Skeletal muscle satellite cell (primary cell): ENCODE measurements around the gene RNFT2.

ENCODE experiments used
- H3K27me3 ChIP-seq: 2 replicates; pipeline ENCODE4 v1.7.0; 2013; ENCODE audit warnings: low read length; ENCODE audit not compliant: control insufficient read depth, insufficient read depth
- H3K36me3 ChIP-seq: 2 replicates; pipeline ENCODE4 v1.7.0; 2013; ENCODE audit warnings: mild to moderate bottlenecking, control low read depth, low read length; ENCODE audit not compliant: insufficient read depth
- H3K4me1 ChIP-seq: 2 replicates; pipeline ENCODE4 v1.7.0; 2013; ENCODE audit warnings: low read length; ENCODE audit not compliant: control insufficient read depth, insufficient read depth
- H3K4me2 ChIP-seq: 2 replicates; pipeline ENCODE4 v1.7.0; 2013; ENCODE audit warnings: mild to moderate bottlenecking, low read length
- H3K4me3 ChIP-seq: 2 replicates; pipeline ENCODE4 v1.7.0; 2013; ENCODE audit warnings: low read length
- H3K9ac ChIP-seq: 2 replicates; pipeline ENCODE4 v1.7.0; 2013; ENCODE audit warnings: mild to moderate bottlenecking, low read depth, low read length, moderate library complexity
- H3K9me3 ChIP-seq: replicated peaks from 2 replicates; pipeline ENCODE4 v1.7.0; 2013; ENCODE audit warnings: mild to moderate bottlenecking, control low read depth, low read length

RNFT2 gene

GRCh38 chr12:116697716-116698115 is 40.4 kb upstream of the RNFT2 start:
- H3K9ac ChIP-seq = no peak overlapping the region
- no peaks in the 10 kb centered on the region for H3K9me3 ChIP-seq
- no peaks in the 10 kb centered on the region for H3K36me3 ChIP-seq
- H3K4me3 ChIP-seq = no peak overlapping the region
- peaks cover 53% of the 10 kb centered on the region for H3K27me3 ChIP-seq
- H3K4me1 ChIP-seq = peaks cover 5% of the 10 kb centered on the region
- no peak overlapping the region for H3K4me2 ChIP-seq

- Histone ChIP-seq H3K4me2 (no peak overlapping the region), H3K4me3 (no peak overlapping the region), H3K27me3 (peaks cover 49% of the 10 kb centered on the region), H3K9me3 (no peaks in the 10 kb centered on the region), H3K9ac (no peak overlapping the region), H3K36me3 (no peaks in the 10 kb centered on the region), H3K4me1 (peaks cover 5% of the 10 kb centered on the region)
These were observed 40.0 kb upstream of the RNFT2 start for GRCh38 chr12:116698116-116698515.

- Histone ChIP-seq H3K9ac (no peak overlapping the region), H3K9me3 (no peaks in the 10 kb centered on the region), H3K4me2 (no peak overlapping the region), H3K4me1 (peaks cover under 1% of the 10 kb centered on the region), H3K36me3 (no peaks in the 10 kb centered on the region), H3K4me3 (no peak overlapping the region), H3K27me3 (peaks cover 44% of the 10 kb centered on the region)
These were observed 39.5 kb upstream of the RNFT2 start for GRCh38 chr12:116698554-116699075.

GRCh38 chr12:116700066-116700465 is 38.0 kb upstream of the RNFT2 start:
- Histone ChIP-seq H3K9ac (no peak overlapping the region), H3K27me3 (peaks cover 30% of the 10 kb centered on the region), H3K4me2 (no peak overlapping the region), H3K9me3 (no peaks in the 10 kb centered on the region), H3K4me3 (no peak overlapping the region), H3K4me1 (no peaks in the 10 kb centered on the region), H3K36me3 (no peaks in the 10 kb centered on the region)

- no peaks in the 10 kb centered on the region for H3K4me1 ChIP-seq
- H3K9me3 ChIP-seq = no peaks in the 10 kb centered on the region
- peaks cover 21% of the 10 kb centered on the region for H3K27me3 ChIP-seq
- no peak overlapping the region for H3K9ac ChIP-seq
- no peak overlapping the region for H3K4me3 ChIP-seq
- H3K36me3 ChIP-seq = no peaks in the 10 kb centered on the region
- H3K4me2 ChIP-seq = no peak overlapping the region
These were observed 36.7 kb upstream of the RNFT2 start for GRCh38 chr12:116701432-116701831.

GRCh38 chr12:116703214-116703795 is 34.8 kb upstream of the RNFT2 start:
- Histone ChIP-seq H3K27me3 (peaks cover 10% of the 10 kb centered on the region), H3K9ac (no peak overlapping the region), H3K4me3 (no peak overlapping the region), H3K36me3 (no peaks in the 10 kb centered on the region), H3K4me2 (peak overlapping the region; percentile 41), H3K4me1 (no peaks in the 10 kb centered on the region), H3K9me3 (no peaks in the 10 kb centered on the region)

GRCh38 chr12:116707751-116708150 is 30.4 kb upstream of the RNFT2 start:
- peaks cover 12% of the 10 kb centered on the region for H3K27me3 ChIP-seq
- peaks cover 8% of the 10 kb centered on the region for H3K4me1 ChIP-seq
- no peak overlapping the region for H3K4me2 ChIP-seq
- H3K36me3 ChIP-seq = peaks cover 5% of the 10 kb centered on the region
- H3K9me3 ChIP-seq = no peaks in the 10 kb centered on the region
- H3K9ac ChIP-seq = no peak overlapping the region
- no peak overlapping the region for H3K4me3 ChIP-seq

GRCh38 chr12:116708826-116709756 is 29.0 kb upstream of the RNFT2 start:
- peak overlapping the region; percentile 63 for H3K4me2 ChIP-seq
- H3K27me3 ChIP-seq = peaks cover 12% of the 10 kb centered on the region
- H3K9me3 ChIP-seq = no peaks in the 10 kb centered on the region
- H3K9ac ChIP-seq = no peak overlapping the region
- H3K4me1 ChIP-seq = peaks cover 8% of the 10 kb centered on the region
- peak overlapping the region; percentile 25 for H3K4me3 ChIP-seq
- peaks cover 5% of the 10 kb centered on the region for H3K36me3 ChIP-seq

GRCh38 chr12:116709768-116710167 is 28.3 kb upstream of the RNFT2 start:
- Histone ChIP-seq H3K4me3 (no peak overlapping the region), H3K9ac (no peak overlapping the region), H3K36me3 (peaks cover 5% of the 10 kb centered on the region), H3K9me3 (no peaks in the 10 kb centered on the region), H3K4me2 (no peak overlapping the region), H3K27me3 (peaks cover 12% of the 10 kb centered on the region), H3K4me1 (peaks cover 8% of the 10 kb centered on the region)

- no peak overlapping the region for H3K9ac ChIP-seq
- H3K4me2 ChIP-seq = no peak overlapping the region
- no peaks in the 10 kb centered on the region for H3K9me3 ChIP-seq
- peaks cover 11% of the 10 kb centered on the region for H3K36me3 ChIP-seq
- H3K27me3 ChIP-seq = peaks cover 12% of the 10 kb centered on the region
- H3K4me3 ChIP-seq = no peak overlapping the region
- peaks cover 8% of the 10 kb centered on the region for H3K4me1 ChIP-seq
These were observed 27.6 kb upstream of the RNFT2 start for GRCh38 chr12:116710370-116711150.
